WTC11 (cell line): ENCODE results near the gene CFH.

Experiments used
- CTCF ChIP-seq: fragments of 200-600 bp; IDR thresholded peaks from 2 replicates; pipeline ENCODE4 v1.8.0; 2022; ENCODE audit warnings: antibody characterized with exemption
- NR3C1 ChIP-seq: sonication (generic); formaldehyde crosslinking; conservative IDR thresholded peaks from 2 replicates; pipeline ENCODE4 v1.8.1; 2023; ENCODE audit warnings: low read depth, mild to moderate bottlenecking, missing genetic modification reagents
- RELA ChIP-seq: sonication (generic); formaldehyde crosslinking; IDR thresholded peaks from 2 replicates; pipeline ENCODE4 v1.8.1; 2022; ENCODE audit warnings: missing genetic modification reagents, mild to moderate bottlenecking, borderline replicate concordance
- SP1 ChIP-seq: sonication (generic); formaldehyde crosslinking; conservative IDR thresholded peaks from 2 replicates; pipeline ENCODE4 v1.8.1; 2022; ENCODE audit warnings: missing genetic modification reagents
- USF1 ChIP-seq: sonication (generic); formaldehyde crosslinking; IDR thresholded peaks from 2 replicates; pipeline ENCODE4 v1.8.0; 2022; ENCODE audit warnings: mild to moderate bottlenecking, missing genetic modification reagents
- ZNF232 ChIP-seq: sonication (generic); formaldehyde crosslinking; IDR thresholded peaks from 2 replicates; pipeline ENCODE4 v1.8.0; 2022; ENCODE audit warnings: mild to moderate bottlenecking, missing genetic modification reagents
- ZNF416 ChIP-seq: fragments of 250-450 bp; sonication (Bioruptor Pico); IDR thresholded peaks from 2 replicates; pipeline ENCODE4 v1.9.0; 2021; ENCODE audit warnings: mild to moderate bottlenecking, inconsistent platforms

DNA sequence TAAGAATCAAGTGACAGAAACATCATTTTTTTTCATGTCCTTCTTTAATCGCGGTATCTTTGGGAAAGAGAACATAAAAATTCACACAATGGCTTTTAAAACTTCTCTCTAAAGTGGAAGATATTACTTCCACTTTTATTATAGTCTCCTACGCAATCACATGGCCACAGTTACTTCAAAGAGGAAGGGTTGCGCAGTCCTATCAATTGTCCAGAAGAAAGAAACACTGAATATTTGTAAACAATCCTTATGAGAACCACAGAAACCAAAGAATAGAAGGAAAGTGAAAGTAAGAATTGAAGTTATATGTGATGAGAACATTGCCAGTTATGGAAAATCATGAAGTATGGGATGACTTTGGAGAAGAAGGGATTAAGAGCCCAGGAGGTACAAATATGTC, 32.6 kb downstream of the CFH start:
- TF ChIP-seq CTCF (no peak), ZNF416 (CRISPR knock-in tag) (no peak), NR3C1 (CRISPR knock-in tag) (no peak), ZNF232 (CRISPR knock-in tag) (no peak), RELA (CRISPR knock-in tag) (no peak), USF1 (CRISPR knock-in tag) (no peak), SP1 (CRISPR knock-in tag) (no peak)
